Measurements from ENCODE around the gene SLC43A1.

GRCh38 chr11:57530215-57530595, 14.7 kb upstream of the SLC43A1 start:
- TF ChIP-seq CTCF (IDR thresholded peaks at IDR 0.05) (no peak), POLR2A (IDR thresholded peaks at IDR 0.05) (no peak)
